GM12878 (cell line): ENCODE results near the gene SHB. TPM values are rescaled to one million over a fixed set of nuclear protein-coding genes. Genes with fewer than 3 reads are reported as not detected.

Experiments used
- ATAC-seq: fragments of 200-7000 bp; cut with Tn5 transposase; 3 replicates; pipeline ENCODE4 v1.9.1; 2020; ENCODE audit warnings: mild to moderate bottlenecking, moderate library complexity
- BruUV-seq: library from RNA; stranded (reverse); fragments of 400-500 nt; replicated peaks from 2 replicates; lab custom pipeline; 2021; lab: Mats Ljungman, UMichigan
- CTCF ChIA-PET: fragments of 300-600 bp; sonication (Branson Sonifier 250); formaldehyde crosslinking; extraction: SDS; loops from one replicate; lab custom pipeline; 2021; ENCODE audit warnings: inconsistent platforms; lab: Yijun Ruan, JAX
- POLR2A ChIA-PET: fragments of 350-600 bp; formaldehyde crosslinking; extraction: SDS; loops from one replicate; lab custom pipeline; 2021; ENCODE audit warnings: inconsistent platforms; lab: Charles Lee
- RAD21 ChIA-PET: fragments of 300-600 bp; sonication (Branson Sonifier 250); formaldehyde crosslinking; loops from one replicate; lab custom pipeline; 2023; ENCODE audit warnings: antibody characterized with exemption; ENCODE audit not compliant: unreplicated experiment; lab: Charles Lee
- SMC1A ChIA-PET: fragments of 300-600 bp; sonication (Branson Sonifier 250); formaldehyde crosslinking; loops from one replicate; lab custom pipeline; 2023; ENCODE audit not compliant: unreplicated experiment, uncharacterized antibody; lab: Charles Lee
- DNase-seq: peaks from one replicate; pipeline ENCODE4 v3.0.0-alpha.2; 2011; ENCODE audit warnings: low read depth, low spot score
- FAIRE-seq: peaks from 3 replicates; lab custom pipeline; 2011; peaks lifted over from hg19 to GRCh38; lab: Jason Lieb, UNC
- H2AFZ ChIP-seq: 2 replicates; pipeline ENCODE4 v1.6.0; 2011; ENCODE audit warnings: low read depth, low read length, control low read depth; ENCODE audit not compliant: control insufficient read depth
- H3K27ac ChIP-seq: 2 replicates; pipeline ENCODE4 v1.5.1; 2011; ENCODE audit warnings: control low read depth; ENCODE audit not compliant: control insufficient read depth, insufficient read depth
- H3K27me3 ChIP-seq, 2 experiments: replicated peaks in 1 of 2; 2 replicates each; pipeline versions ENCODE4 v1.6.0 to v1.6.1; 2011; ENCODE audit warnings: low read length in 1 of 2; ENCODE audit not compliant: control insufficient read depth in 2 of 2, insufficient read depth in 2 of 2
- H3K36me3 ChIP-seq, 2 experiments: 2 replicates each; pipeline ENCODE4 v1.5.1; 2011; ENCODE audit warnings: low read length in 1 of 2; ENCODE audit not compliant: control insufficient read depth in 2 of 2, insufficient read depth in 2 of 2
- H3K4me1 ChIP-seq: 2 replicates; pipeline ENCODE4 v1.6.1; 2011; ENCODE audit warnings: mild to moderate bottlenecking, low read length, moderate library complexity, mixed read lengths; ENCODE audit not compliant: control insufficient read depth, insufficient read depth
- H3K4me2 ChIP-seq: 2 replicates; pipeline ENCODE4 v1.6.0; 2011; ENCODE audit warnings: control low read depth; ENCODE audit not compliant: control insufficient read depth, insufficient read depth
- H3K4me3 ChIP-seq: fragments of 200-600 bp; sonication (generic); 2 replicates; pipeline ENCODE4 v1.5.1; 2016
- H3K79me2 ChIP-seq: 2 replicates; pipeline ENCODE4 v1.6.0; 2011; ENCODE audit warnings: low read length; ENCODE audit not compliant: control insufficient read depth, insufficient read depth
- H3K9ac ChIP-seq: 2 replicates; pipeline ENCODE4 v1.8.0; 2011; ENCODE audit warnings: low read length, control low read depth, mixed read lengths; ENCODE audit not compliant: control insufficient read depth, insufficient read depth
- H3K9me3 ChIP-seq: replicated peaks from 3 replicates; pipeline ENCODE4 v1.5.1; 2011; ENCODE audit warnings: mild to moderate bottlenecking, low read length; ENCODE audit not compliant: control insufficient read depth, insufficient read depth
- H4K20me1 ChIP-seq: 2 replicates; pipeline ENCODE4 v1.6.0; 2011; ENCODE audit not compliant: control insufficient read depth, insufficient read depth
- CBFB ChIP-seq: IDR thresholded peaks from 2 replicates; pipeline ENCODE4 v1.6.1; 2016; ENCODE audit warnings: antibody characterized with exemption, low read depth
- CREB1 ChIP-seq: IDR thresholded peaks from 2 replicates; pipeline ENCODE4 v1.6.1; 2012; ENCODE audit warnings: low read depth, mild to moderate bottlenecking, inconsistent platforms
- E4F1 ChIP-seq: fragments of 450-650 bp; IDR thresholded peaks from 2 replicates; pipeline ENCODE4 v1.6.1; 2018; ENCODE audit warnings: borderline replicate concordance, mild to moderate bottlenecking; ENCODE audit not compliant: partially characterized antibody
- RFX5 ChIP-seq: IDR thresholded peaks from 2 replicates; pipeline ENCODE4 v1.6.1; 2011; ENCODE audit warnings: low read depth, low read length, improper control_type of control experiment
- SREBF1 ChIP-seq: IDR thresholded peaks from 2 replicates; pipeline ENCODE4 v1.6.1; 2012; ENCODE audit warnings: mild to moderate bottlenecking, low read length
- YBX1 ChIP-seq: fragments of 450-650 bp; IDR thresholded peaks from 2 replicates; pipeline ENCODE4 v1.6.1; 2016; ENCODE audit warnings: antibody characterized with exemption
- WGBS: methylation state at CpG from one replicate; pipeline ENCODE4 v1.1.6; 2016; ENCODE audit warnings: low lambda C conversion rate; ENCODE audit not compliant: insufficient replicate concordance, insufficient coverage; ENCODE audit errors: missing lambda C conversion rate; 5-methylcytosine and 5-hydroxymethylcytosine counted together
- in situ Hi-C: fragments of 300-500 bp; cut with MboI; formaldehyde crosslinking; loops from 9 replicates; pipeline ENCODE4 v1.14.3; 2018; ENCODE audit warnings: mixed read lengths
- intact Hi-C: fragments of 100-400 bp; cut with micrococcal nuclease; formaldehyde crosslinking; loops from one replicate; pipeline ENCODE4 v1.14.2; 2022; ENCODE audit not compliant: unreplicated experiment
- polyA plus RNA-seq, 11 experiments: library from polyadenylated mRNA; depleted of rRNA in 4 of 11; unstranded in 6 of 11; stranded (reverse) in 5 of 11; fragments of >200 nt; fragmentation: Nextera tagmentation in 4 of 11; fragmentation: Illumina TruSeq in 1 of 11; extraction: Ambion mirVana in 4 of 11; extraction: Trizol in 1 of 11; gene quantifications; 1 replicate in 1 of 11; 2 replicates in 10 of 11; pipeline versions ENCODE4 v1.2.1 to v1.2.3, GENCODE V29; 2011 to 2016; ENCODE audit warnings: inconsistent platforms in 2 of 11, missing spikeins in 2 of 11, low read depth in 1 of 11
- total RNA-seq, 4 experiments: library from RNA; depleted of rRNA in 3 of 4; stranded (reverse); fragments of >200 nt in 3 of 4; fragmentation: Illumina TruSeq in 1 of 4; extraction: Trizol in 1 of 4; gene quantifications; 2 replicates each; pipeline versions ENCODE4 v1.2.1 to v1.2.3, GENCODE V29; 2013 to 2021

Gene SHB
- total and polyA plus RNA-seq, 10 of the 15 experiments (the other 5 are each of a cell fraction or from before 2014, with no cell fraction given) = 0.29 to 6.2 (median 1.3) TPM

- Histone ChIP-seq H3K4me3 (no peak overlapping the region), H3K9ac (no peak overlapping the region), H2AFZ (no peak overlapping the region), H3K27ac (no peak overlapping the region), H3K27me3 (no peaks in the 10 kb centered on the region; a peak in 1 of 4 replicates), H4K20me1 (no peaks in the 10 kb centered on the region), H3K79me2 (no peaks in the 10 kb centered on the region), H3K36me3 (no peaks in the 10 kb centered on the region)
- RAD21 ChIA-PET = interaction anchor here (1.0 kb wide), 1 partner anchor 17 kb away, joined by 3 read pairs; no protein-coding TSS in a partner anchor
- in situ Hi-C loops (no loop called here), intact Hi-C loops (no loop called here)
- FAIRE-seq = no peak
- SMC1A ChIA-PET = interaction anchor here (1.1 kb wide), 1 partner anchor 40 kb away, joined by 3 read pairs; no protein-coding TSS in a partner anchor
- 58% methylated on average over 22 of the region's 22 CpGs for WGBS
- POLR2A ChIA-PET = no interaction called here
- TF ChIP-seq CBFB (no peak), SREBF1 (no peak), E4F1 (no peak), YBX1 (no peak), RFX5 (no peak), CREB1 (no peak)
- TF ChIP-seq, all 136 proteins: peak for 0
- no peak for ATAC-seq
- DNase-seq = no peak
- Histone ChIP-seq H3K4me1 (no peaks in the 10 kb centered on the region), H3K9me3 (no peaks in the 10 kb centered on the region), H3K4me2 (no peak overlapping the region)
- CTCF ChIA-PET = no interaction called here
- BruUV-seq = no TSS peak
These were observed 130.7 kb downstream of the SHB start for GRCh38 chr9:37938121-37938891.
